NCI-H2227 (cell line): Measurements from ENCODE around the gene GGTA1.

ENCODE experiments used
- DNase-seq: peaks from one replicate; lab custom pipeline; 2025; ENCODE audit not compliant: unreplicated experiment; lab: John Stamatoyannopoulos, UW

GGTA1 gene

DNA sequence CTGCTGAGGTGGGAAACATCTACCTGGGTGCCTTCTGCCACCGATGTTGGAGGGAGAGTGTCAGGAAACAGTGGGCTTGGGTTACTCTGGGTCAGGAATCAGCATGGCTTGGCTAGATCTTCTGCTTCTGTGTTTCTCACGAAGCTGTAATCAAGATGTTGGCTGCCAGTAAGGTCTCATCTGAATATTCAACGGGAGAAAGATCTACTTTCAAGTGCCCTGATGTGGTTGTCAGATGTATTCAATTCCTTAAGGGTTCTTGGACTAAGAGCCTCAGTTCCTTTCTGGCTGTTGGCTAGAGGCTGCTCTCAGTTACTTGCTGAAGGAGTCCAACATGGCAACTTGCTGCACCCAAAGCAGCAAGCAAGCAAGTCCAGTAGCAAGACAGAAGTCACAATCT, 87.7 kb downstream of the GGTA1 start:
- no peak for DNase-seq

DNA sequence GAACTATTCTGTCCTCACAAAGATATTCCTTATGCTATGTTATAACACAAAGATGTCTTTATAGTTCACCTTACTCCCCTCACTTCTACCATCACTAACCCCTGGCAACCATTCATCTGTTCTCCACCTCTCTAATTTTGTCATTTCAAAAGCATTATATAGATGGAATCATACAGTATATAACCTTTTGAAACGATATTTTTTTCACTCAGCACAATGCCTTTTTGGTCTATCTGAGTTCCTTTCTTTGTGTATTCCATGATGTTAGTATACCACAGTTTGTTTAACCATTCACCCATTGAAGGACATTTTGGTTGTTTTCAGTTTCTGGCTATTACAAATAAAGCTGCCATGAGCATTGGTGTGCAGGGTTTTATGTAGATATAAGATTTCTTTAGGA, 93.7 kb downstream of the GGTA1 start:
- no peak for DNase-seq
